ENCODE results near the gene ADAM17. TPM values are rescaled to one million over a fixed set of nuclear protein-coding genes. Genes with fewer than 3 reads are reported as not detected.

Gene ADAM17
- total RNA-seq, 1 donor from 2014 or later = 76.9 TPM

DNA sequence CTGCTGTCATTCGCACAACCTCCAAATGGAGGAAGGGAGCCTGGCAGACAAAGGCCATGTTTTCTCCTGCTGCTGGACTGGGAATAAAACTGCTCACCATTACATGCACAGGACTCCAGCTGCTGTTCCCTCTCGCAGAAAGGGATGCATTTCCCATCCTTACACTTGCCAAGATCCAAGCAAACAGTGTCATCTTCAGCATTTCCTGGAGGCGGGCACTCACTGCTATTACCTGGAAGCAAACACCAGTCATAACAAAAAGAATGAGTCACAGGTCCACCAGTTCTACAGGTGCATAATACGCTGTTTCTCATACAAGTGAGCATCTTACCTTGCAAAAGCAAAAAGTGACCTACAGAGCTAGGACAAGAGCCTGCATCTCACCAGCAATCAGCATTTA, 58.6 kb downstream of the ADAM17 start:
- Histone ChIP-seq H3K27ac (no peak overlapping the region), H3K27me3 (ENCODE audit: low read depth) (no peaks in the 10 kb centered on the region), H3K4me3 (no peak overlapping the region), H3K9me3 (no peaks in the 10 kb centered on the region), H3K36me3 (peaks cover 96% of the 10 kb centered on the region), H3K4me1 (no peaks in the 10 kb centered on the region)
- ATAC-seq (no peak), DNase-seq (no peak)
- intact Hi-C loops (cut with DNase I) = no loop called here
- TF ChIP-seq CTCF (IDR thresholded peaks at IDR 0.05) = no peak

DNA sequence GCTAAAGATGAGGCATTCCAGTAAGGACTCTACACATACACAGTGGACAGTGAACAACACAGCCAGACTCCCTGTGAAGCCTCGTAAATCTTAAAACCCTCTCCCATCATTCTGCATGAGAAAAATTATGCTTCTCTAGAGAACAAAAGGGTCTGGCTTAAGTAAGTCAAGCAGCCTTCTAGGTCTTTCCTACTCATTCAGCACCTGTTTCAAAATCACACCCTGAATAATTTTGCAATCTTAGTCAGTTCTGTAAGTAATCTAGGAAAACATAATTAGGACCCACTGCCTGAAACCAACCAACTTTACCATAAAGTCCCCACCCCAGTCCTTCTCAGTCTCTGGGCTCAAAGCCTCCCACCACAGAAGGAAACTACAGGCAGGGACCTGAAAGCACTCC, 61.5 kb downstream of the ADAM17 start:
- Histone ChIP-seq H3K4me1 (no peaks in the 10 kb centered on the region), H3K27ac (no peak overlapping the region), H3K9me3 (no peaks in the 10 kb centered on the region), H3K36me3 (peaks cover 100% of the 10 kb centered on the region), H3K4me3 (no peak overlapping the region), H3K27me3 (ENCODE audit: low read depth) (no peaks in the 10 kb centered on the region)
- intact Hi-C loops (cut with DNase I) = no loop called here
- TF ChIP-seq CTCF (IDR thresholded peaks at IDR 0.05) = no peak
- no peak for ATAC-seq
- DNase-seq = no peak

DNA sequence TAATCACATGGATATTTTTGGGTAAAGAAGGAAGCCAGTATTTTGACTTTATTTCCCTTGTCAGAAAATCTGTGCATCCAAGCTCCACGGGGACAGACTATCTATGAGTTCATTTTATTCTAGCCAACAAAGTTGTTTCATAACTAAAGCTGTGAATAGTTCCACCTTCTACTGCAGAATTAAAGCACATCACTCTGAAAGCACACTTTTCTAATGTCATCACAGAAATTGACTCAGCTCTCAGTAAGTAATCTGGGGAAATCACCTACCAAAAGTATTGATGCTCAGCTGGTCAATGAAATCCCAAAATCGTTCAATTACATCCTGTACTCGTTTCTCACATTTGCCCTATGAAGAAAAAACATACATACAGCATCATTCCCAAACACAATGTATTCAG, 62.2 kb downstream of the ADAM17 start:
- intact Hi-C loops (cut with DNase I) = no loop called here
- Histone ChIP-seq H3K4me3 (no peak overlapping the region), H3K27ac (no peak overlapping the region), H3K4me1 (no peaks in the 10 kb centered on the region), H3K9me3 (no peaks in the 10 kb centered on the region), H3K27me3 (ENCODE audit: low read depth) (no peaks in the 10 kb centered on the region), H3K36me3 (peaks cover 100% of the 10 kb centered on the region)
- DNase-seq (no peak), ATAC-seq (no peak)
- TF ChIP-seq CTCF (IDR thresholded peaks at IDR 0.05) = no peak

DNA sequence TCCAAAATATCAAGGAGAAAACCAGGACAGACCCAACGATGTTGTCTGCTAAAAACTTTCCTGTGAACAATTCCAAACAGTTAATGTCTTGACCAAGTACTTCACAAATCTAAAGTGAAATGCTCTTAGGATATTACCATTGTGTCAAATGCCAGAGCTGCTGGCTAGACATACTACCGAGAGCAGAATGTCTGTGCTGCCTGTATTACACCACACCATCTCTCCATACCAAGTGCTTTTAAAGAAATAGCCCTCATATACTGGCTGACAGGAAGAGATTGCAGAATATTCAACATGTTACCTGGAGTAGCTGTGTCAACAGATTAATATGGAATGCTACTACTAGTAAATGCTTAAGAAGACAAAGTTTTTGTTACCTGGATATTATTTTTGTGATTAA, 62.7 kb downstream of the ADAM17 start:
- H3K9me3 ChIP-seq = no peaks in the 10 kb centered on the region
- no peaks in the 10 kb centered on the region for H3K27me3 ChIP-seq (ENCODE audit: low read depth)
- peaks cover 100% of the 10 kb centered on the region for H3K36me3 ChIP-seq
- no peak overlapping the region for H3K4me3 ChIP-seq
- no peak overlapping the region for H3K27ac ChIP-seq
- intact Hi-C loops (cut with DNase I) = no loop called here
- no peaks in the 10 kb centered on the region for H3K4me1 ChIP-seq
- ATAC-seq (peak; percentile 50 to 62), DNase-seq (no peak)
- no peak for TF ChIP-seq CTCF (IDR thresholded peaks at IDR 0.05)

DNA sequence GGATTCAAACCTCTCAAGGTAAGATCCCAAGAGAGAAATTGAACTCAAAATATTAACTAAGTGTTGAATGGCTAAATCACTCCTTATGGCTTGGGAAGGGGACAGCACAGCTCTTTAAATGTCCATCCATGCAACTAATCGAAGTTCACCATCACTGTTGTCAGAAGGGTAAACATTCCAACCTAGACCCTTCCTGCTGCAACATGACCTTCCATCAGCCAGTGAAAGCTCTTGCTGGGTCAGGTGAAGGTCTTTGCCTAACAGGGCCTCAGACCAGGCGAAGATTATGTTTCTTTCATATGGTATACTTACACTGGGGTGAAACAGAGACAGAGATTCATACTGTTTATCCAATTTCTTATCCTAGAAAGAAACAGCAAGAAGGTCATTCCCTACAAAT, 64.8 kb downstream of the ADAM17 start:
- H3K27ac ChIP-seq = no peak overlapping the region
- H3K9me3 ChIP-seq = no peaks in the 10 kb centered on the region
- peaks cover 99% of the 10 kb centered on the region for H3K36me3 ChIP-seq
- intact Hi-C loops (cut with DNase I) = no loop called here
- DNase-seq = no peak
- no peak for ATAC-seq
- H3K4me3 ChIP-seq = no peak overlapping the region
- no peaks in the 10 kb centered on the region for H3K4me1 ChIP-seq
- no peak for TF ChIP-seq CTCF (IDR thresholded peaks at IDR 0.05)
- H3K27me3 ChIP-seq (ENCODE audit: low read depth) = no peaks in the 10 kb centered on the region

Data from lower lobe of right lung (tissue), 2 donors.